Transverse colon (tissue), 4 donors: ENCODE results near the gene ALK. TPM values are rescaled to one million over a fixed set of nuclear protein-coding genes. Genes with fewer than 3 reads are reported as not detected.

Experiments used
- DNase-seq: peaks from one replicate; pipeline ENCODE4 v3.0.0-alpha.2; 2019
- H3K27ac ChIP-seq, 4 donors: fragments of 200-600 bp; sonication (generic); 2 replicates each; pipeline ENCODE4 v1.5.1; 2016 to 2018; ENCODE audit warnings: inconsistent platforms in 4 of 4
- H3K27me3 ChIP-seq: fragments of 200-600 bp; sonication (generic); 2 replicates; pipeline ENCODE4 v1.5.1; 2017; ENCODE audit warnings: inconsistent platforms
- H3K36me3 ChIP-seq, 4 donors: fragments of 200-600 bp; sonication (generic); 2 replicates each; pipeline ENCODE4 v1.5.1; 2017 to 2019; ENCODE audit warnings: inconsistent platforms in 4 of 4
- H3K4me1 ChIP-seq, 4 donors: fragments of 200-600 bp; sonication (generic); 2 replicates each; pipeline ENCODE4 v1.5.1; 2017 to 2020; ENCODE audit warnings: inconsistent platforms in 4 of 4
- H3K4me3 ChIP-seq, 4 donors: fragments of 200-600 bp; sonication (generic); 1 replicate in 1 of 4; 2 replicates in 3 of 4; pipeline versions ENCODE4 v1.5.1 to v1.6.1; 2017 to 2019; ENCODE audit warnings: inconsistent platforms in 4 of 4
- H3K9me3 ChIP-seq, 2 donors: fragments of 200-600 bp; sonication (generic); 2 replicates each; pipeline ENCODE4 v1.5.1; 2017 to 2019; ENCODE audit warnings: inconsistent platforms in 2 of 2
- EP300 ChIP-seq: sonication (generic); formaldehyde crosslinking; IDR thresholded peaks from one replicate; pipeline ENCODE4 v1.6.1; 2017; ENCODE audit warnings: antibody characterized with exemption, low read depth
- POLR2A ChIP-seq: fragments of 450-650 bp; IDR thresholded peaks from one replicate; pipeline ENCODE4 v1.6.1; 2016; ENCODE audit warnings: antibody characterized with exemption, mild to moderate bottlenecking, moderate library complexity
- POLR2AphosphoS5 ChIP-seq, 3 donors: sonication (generic); formaldehyde crosslinking; IDR thresholded peaks; one replicate each; pipeline ENCODE4 v1.6.1; 2016; ENCODE audit warnings: antibody characterized with exemption in 3 of 3
- WGBS, 2 donors: methylation state at CpG; one replicate each; pipeline ENCODE4 v1.1.5; 2018; ENCODE audit warnings: low coverage in 1 of 2; 5-methylcytosine and 5-hydroxymethylcytosine counted together
- in situ Hi-C, 4 donors: fragments of 200-750 bp; cut with MboI; loops; one replicate each; pipeline versions ENCODE4 v1.15.0 to v1.15.1; 2017; ENCODE audit warnings: low sequenced_read_pairs in 3 of 4, low pct_ligation_motif_present in 1 of 4, low pct_unique_long_range_greater_than_20kb in 1 of 4
- intact Hi-C: fragments of 100-400 bp; cut with DNase I; formaldehyde crosslinking; loops from one replicate; pipeline ENCODE4 v1.15.1; 2023; ENCODE audit warnings: low total_unique reads
- total RNA-seq, 4 donors: library from RNA; depleted of rRNA; stranded (reverse); fragments of >200 nt; gene quantifications; one replicate each; pipeline ENCODE4 v1.1.0, GENCODE V29; 2016
- TF ChIP-seq, protein P1 (sequence below), 5 experiments: fragments of 200-600 bp in 3 of 5; fragments of 450-650 bp in 2 of 5; sonication (generic) in 3 of 5; IDR thresholded peaks; 1 replicate in 2 of 5; 2 replicates in 3 of 5; pipeline ENCODE4 v1.5.1; 2016 to 2017; ENCODE audit warnings: antibody characterized with exemption in 5 of 5, inconsistent platforms in 3 of 5, mild to moderate bottlenecking in 2 of 5, moderate library complexity in 1 of 5

Gene ALK
- total RNA-seq, 4 donors from 2014 or later: 0.32 to 0.82 TPM; not detected in 2

DNA sequence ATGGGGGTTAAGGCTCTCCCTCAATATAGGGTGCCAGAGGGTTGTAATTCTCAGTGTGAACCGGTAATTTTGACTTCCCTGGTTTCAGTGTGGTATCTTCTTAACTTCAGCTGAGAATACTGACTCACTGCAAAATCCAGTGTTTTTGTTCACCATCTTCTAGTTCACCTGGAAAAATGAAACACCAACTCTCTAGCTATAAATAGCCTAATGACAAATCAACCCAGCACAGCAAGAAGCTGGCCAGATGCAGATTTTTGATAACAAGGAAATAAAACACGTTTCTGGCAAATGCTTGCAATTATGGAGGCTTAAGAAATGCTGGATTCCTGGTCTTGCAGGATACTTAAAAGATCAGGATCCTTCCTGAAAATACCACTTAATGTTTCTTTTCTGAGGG lies 613.9 kb downstream of the ALK start:
- WGBS, 2 donors: 36 to 50% methylated on average over 2 of the region's 2 CpGs
- no peaks in the 10 kb centered on the region for H3K27me3 ChIP-seq
- no peaks in the 10 kb centered on the region for H3K9me3 ChIP-seq
- DNase-seq: no peak
- H3K4me3 ChIP-seq: no peak overlapping the region
- intact Hi-C loops (no loop called here), in situ Hi-C loops (loop anchor here in 1 of 4 donors (25.0 kb wide), 1 partner anchor 530 kb away; no protein-coding TSS in a partner anchor)
- H3K27ac ChIP-seq: no peak overlapping the region
- no peak for TF ChIP-seq EP300
- TF ChIP-seq POLR2A: no peak
- no peak for TF ChIP-seq POLR2AphosphoS5 (IDR thresholded peaks at IDR 0.05)
- H3K4me1 ChIP-seq: no peaks in the 10 kb centered on the region
- no peaks in the 10 kb centered on the region for H3K36me3 ChIP-seq

GRCh38 chr2:29305762-29306161 lies 615.6 kb downstream of the ALK start:
- no peak for TF ChIP-seq EP300
- TF ChIP-seq POLR2AphosphoS5 (IDR thresholded peaks at IDR 0.05): no peak
- TF ChIP-seq POLR2A: no peak
- TF ChIP-seq, protein P1, sequence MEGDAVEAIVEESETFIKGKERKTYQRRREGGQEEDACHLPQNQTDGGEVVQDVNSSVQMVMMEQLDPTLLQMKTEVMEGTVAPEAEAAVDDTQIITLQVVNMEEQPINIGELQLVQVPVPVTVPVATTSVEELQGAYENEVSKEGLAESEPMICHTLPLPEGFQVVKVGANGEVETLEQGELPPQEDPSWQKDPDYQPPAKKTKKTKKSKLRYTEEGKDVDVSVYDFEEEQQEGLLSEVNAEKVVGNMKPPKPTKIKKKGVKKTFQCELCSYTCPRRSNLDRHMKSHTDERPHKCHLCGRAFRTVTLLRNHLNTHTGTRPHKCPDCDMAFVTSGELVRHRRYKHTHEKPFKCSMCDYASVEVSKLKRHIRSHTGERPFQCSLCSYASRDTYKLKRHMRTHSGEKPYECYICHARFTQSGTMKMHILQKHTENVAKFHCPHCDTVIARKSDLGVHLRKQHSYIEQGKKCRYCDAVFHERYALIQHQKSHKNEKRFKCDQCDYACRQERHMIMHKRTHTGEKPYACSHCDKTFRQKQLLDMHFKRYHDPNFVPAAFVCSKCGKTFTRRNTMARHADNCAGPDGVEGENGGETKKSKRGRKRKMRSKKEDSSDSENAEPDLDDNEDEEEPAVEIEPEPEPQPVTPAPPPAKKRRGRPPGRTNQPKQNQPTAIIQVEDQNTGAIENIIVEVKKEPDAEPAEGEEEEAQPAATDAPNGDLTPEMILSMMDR (IDR thresholded peaks at IDR 0.05): no peak
- intact Hi-C loops (no loop called here), in situ Hi-C loops (loop anchor here in 1 of 4 donors (25.0 kb wide), 1 partner anchor 532 kb away; no protein-coding TSS in a partner anchor)
- no peaks in the 10 kb centered on the region for H3K9me3 ChIP-seq
- no peak for DNase-seq
- no peaks in the 10 kb centered on the region for H3K4me1 ChIP-seq
- WGBS, 2 donors: 78 to 80% methylated on average over 2 to 6 of the region's 6 CpGs
- no peaks in the 10 kb centered on the region for H3K36me3 ChIP-seq
- H3K4me3 ChIP-seq: no peak overlapping the region
- H3K27me3 ChIP-seq: no peaks in the 10 kb centered on the region
- H3K27ac ChIP-seq: no peak overlapping the region

DNA sequence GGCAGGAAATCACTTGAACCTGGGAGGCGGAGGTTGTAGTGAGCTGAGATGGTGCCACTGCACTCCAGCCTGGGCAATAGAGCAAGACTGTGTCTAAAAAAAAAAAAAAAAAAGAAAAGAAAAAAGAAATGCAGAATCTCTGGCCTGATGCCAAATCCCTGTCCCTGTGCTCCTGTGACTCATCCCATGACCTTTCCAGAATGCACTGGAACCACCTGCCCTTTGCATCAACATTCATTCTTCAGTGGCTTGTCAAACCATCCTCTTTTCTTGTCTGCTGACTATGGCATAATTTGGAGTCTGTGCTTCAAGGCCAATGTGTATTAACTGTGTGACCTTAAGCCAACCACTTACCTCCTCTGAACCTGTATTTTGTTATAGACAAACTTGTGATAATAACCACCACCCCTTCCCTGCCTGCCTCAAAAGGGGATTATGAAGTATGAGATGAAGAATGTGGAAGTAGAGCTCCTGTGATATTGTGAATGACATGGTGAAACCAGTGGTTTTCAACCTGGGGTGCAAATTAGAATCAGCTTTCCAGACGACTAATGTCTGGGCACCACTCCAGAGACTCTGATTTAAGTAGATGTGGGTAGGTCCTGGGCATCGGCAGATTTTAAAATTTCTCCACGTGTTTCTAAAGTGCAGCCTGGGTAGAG lies 616.9 kb downstream of the ALK start:
- H3K27me3 ChIP-seq: no peaks in the 10 kb centered on the region
- intact Hi-C loops (no loop called here), in situ Hi-C loops (loop anchor here in 1 of 4 donors (25.0 kb wide), 1 partner anchor 533 kb away; no protein-coding TSS in a partner anchor)
- no peak overlapping the region for H3K27ac ChIP-seq
- WGBS, 2 donors: 62 to 83% methylated on average over 1 to 4 of the region's 4 CpGs
- no peak for TF ChIP-seq EP300
- TF ChIP-seq, protein P1 (IDR thresholded peaks at IDR 0.05): no peak
- TF ChIP-seq POLR2AphosphoS5 (IDR thresholded peaks at IDR 0.05): no peak
- TF ChIP-seq POLR2A: no peak
- H3K9me3 ChIP-seq: no peaks in the 10 kb centered on the region
- H3K36me3 ChIP-seq: no peaks in the 10 kb centered on the region
- H3K4me3 ChIP-seq: no peak overlapping the region
- H3K4me1 ChIP-seq: no peaks in the 10 kb centered on the region
- DNase-seq: no peak

DNA sequence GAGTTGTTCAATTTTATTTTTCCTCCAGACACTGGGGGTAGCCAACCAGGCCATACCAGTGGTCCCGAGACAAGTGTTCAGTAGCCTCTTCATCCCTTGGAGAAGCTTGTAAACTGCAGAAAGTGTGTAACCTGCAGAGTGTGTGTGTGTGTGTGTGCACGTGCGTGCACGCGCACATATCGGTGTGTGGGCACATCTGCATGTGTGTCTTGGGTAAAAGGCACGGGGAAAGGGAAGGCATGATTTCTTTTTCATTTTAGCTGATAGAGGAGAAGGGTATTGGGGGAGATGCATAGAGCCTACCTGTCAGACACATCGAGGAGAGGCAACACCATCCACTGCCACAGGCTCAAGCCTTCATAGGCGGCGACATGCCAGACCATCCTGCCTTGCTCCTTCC lies 624.8 kb downstream of the ALK start:
- H3K27me3 ChIP-seq: no peaks in the 10 kb centered on the region
- in situ Hi-C loops: no loop called here
- intact Hi-C loops: no loop called here
- H3K4me3 ChIP-seq: no peak overlapping the region
- DNase-seq: no peak
- WGBS, 2 donors: 68 to 76% methylated on average over 7 to 10 of the region's 10 CpGs
- TF ChIP-seq EP300 (no peak), POLR2AphosphoS5 (IDR thresholded peaks at IDR 0.05) (no peak), POLR2A (no peak)
- TF ChIP-seq, protein P1 (IDR thresholded peaks at IDR 0.05): no peak
- H3K27ac ChIP-seq: no peak overlapping the region
- no peaks in the 10 kb centered on the region for H3K36me3 ChIP-seq
- no peaks in the 10 kb centered on the region for H3K9me3 ChIP-seq
- no peaks in the 10 kb centered on the region for H3K4me1 ChIP-seq
